ENCODE results near the gene INSR.

DNA sequence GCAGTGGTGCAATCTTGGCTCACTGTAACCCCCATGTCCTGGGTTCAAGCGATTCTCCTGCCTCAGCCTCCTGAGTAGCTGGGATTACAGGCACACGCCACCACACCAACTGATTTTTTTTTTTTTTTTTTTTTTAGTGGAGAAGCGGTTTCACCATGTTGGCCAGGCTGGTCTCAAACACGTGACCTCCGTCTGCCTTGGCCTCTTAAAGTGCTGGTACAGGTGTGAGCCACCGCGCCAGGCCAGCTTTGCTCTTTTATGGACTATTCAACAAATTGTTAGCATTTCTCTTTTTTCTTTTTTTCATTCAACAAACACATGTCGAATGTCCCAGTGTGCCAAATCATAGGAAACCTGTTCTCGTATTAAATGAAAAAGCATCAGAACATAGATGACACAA, 99.6 kb downstream of the INSR start:
- TF ChIP-seq, protein P1, sequence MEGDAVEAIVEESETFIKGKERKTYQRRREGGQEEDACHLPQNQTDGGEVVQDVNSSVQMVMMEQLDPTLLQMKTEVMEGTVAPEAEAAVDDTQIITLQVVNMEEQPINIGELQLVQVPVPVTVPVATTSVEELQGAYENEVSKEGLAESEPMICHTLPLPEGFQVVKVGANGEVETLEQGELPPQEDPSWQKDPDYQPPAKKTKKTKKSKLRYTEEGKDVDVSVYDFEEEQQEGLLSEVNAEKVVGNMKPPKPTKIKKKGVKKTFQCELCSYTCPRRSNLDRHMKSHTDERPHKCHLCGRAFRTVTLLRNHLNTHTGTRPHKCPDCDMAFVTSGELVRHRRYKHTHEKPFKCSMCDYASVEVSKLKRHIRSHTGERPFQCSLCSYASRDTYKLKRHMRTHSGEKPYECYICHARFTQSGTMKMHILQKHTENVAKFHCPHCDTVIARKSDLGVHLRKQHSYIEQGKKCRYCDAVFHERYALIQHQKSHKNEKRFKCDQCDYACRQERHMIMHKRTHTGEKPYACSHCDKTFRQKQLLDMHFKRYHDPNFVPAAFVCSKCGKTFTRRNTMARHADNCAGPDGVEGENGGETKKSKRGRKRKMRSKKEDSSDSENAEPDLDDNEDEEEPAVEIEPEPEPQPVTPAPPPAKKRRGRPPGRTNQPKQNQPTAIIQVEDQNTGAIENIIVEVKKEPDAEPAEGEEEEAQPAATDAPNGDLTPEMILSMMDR (IDR thresholded peaks at IDR 0.05): no peak
- TF ChIP-seq TCF7L2 (IDR thresholded peaks at IDR 0.05; ENCODE audit: low read depth, low read length): no peak
- no peak for TF ChIP-seq POLR2AphosphoS5 (IDR thresholded peaks at IDR 0.05; ENCODE audit: low read depth, low read length)

All from Panc1 (cell line).